Fibroblast of villous mesenchyme (primary cell): ENCODE measurements around the gene ZRANB1. TPM values are rescaled to one million over a fixed set of nuclear protein-coding genes. Genes with fewer than 3 reads are reported as not detected.

Source experiments
- DNase-seq: peaks from one replicate; pipeline ENCODE4 v3.0.0-alpha.2; 2010; ENCODE audit warnings: low read depth
- H3K4me3 ChIP-seq: 2 replicates; pipeline ENCODE4 v1.5.1; 2011; ENCODE audit warnings: low read depth, mild to moderate bottlenecking, low read length
- CTCF ChIP-seq: IDR thresholded peaks from 2 replicates; pipeline ENCODE4 v1.5.1; 2012; ENCODE audit warnings: low read depth, mild to moderate bottlenecking, low read length; ENCODE audit not compliant: insufficient read depth
- total RNA-seq: library from RNA; depleted of rRNA; stranded (reverse); fragments of >200 nt; gene quantifications from 2 replicates; pipeline ENCODE4 v1.2.3, GENCODE V29; 2012

The ZRANB1 gene
- total RNA-seq, 1 donor = 37.1 TPM

GRCh38 chr10:124996854-124997215, 54.9 kb downstream of the ZRANB1 start:
- no peak for TF ChIP-seq CTCF
- no peak for DNase-seq
- no peak overlapping the region for H3K4me3 ChIP-seq

- no peak for TF ChIP-seq CTCF
- no peak overlapping the region for H3K4me3 ChIP-seq
- no peak for DNase-seq
These were observed 55.4 kb downstream of the ZRANB1 start for GRCh38 chr10:124997306-124997705.

DNA sequence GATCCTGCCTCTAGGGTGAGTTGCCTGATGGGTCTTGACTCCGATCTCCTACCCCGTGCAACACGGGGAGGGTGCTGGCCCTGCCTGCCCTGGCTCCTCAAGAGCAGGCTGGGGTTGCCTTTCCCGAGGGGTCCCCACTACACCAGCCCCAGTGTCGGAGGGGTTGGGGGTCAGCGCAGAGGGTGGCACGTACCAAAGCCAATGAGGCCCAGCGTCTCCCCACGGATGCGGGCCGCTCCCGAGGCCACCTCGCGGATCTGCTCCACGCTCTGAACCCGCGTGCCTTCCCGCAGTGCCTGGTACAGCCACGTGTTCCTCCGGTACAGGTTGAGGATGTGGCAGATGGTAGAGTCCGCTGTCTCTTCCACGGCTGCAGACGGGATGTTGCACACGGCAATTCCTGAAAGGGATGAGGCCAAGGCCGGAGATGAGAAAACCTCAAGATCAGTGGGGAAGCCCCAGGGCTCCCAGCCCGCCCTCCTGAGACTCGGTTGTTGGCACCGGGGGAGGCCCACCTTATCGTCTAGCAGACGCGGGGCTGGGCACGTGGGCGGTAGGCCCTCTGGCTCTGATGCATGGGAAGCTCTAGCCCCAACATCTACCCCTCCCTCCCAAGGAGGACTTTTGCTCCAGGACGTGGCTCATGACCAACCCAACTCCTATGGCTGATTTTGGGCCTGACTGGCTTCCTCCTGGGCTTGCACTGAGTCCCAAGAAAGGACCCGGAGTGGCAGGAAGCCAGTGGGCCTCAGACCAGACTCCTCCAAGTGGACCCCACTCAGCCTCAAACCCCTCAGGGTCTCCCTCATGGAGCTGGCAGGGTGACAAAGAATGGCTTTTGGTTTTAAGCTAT, 56.1 kb downstream of the ZRANB1 start:
- DNase-seq = no peak
- H3K4me3 ChIP-seq = no peak overlapping the region
- no peak for TF ChIP-seq CTCF

DNA sequence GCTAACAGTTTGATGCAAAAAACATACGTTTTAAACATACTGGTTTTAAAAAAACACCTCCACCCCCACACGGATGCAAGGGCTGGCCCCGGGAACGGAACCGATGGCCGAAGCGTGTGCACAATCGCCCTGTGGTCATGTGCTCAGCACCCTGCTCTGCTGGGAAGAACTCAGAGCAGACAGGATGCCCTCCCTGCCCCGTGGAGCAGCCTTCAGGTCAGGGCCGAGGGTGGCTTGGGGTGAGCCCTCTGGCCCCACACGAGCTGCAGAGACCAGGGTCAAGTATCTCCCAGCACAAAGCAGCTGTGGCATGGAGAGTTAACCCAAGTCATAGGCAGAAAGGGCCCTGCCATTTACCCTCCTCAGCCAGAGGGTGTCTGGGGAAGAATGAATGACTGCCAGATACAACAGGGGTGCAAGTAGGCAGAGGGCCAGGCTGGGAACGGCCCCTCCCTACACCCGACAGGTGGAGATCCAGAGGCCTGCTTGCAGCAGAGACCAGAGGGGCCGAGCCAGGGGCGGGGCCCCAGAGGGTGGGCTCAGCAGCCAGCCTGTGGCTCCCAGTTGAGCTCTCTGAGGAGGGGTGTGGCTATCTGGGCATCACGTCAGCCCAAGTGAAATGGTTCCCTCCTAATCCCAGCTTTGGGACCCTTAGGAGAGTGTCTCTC, 56.8 kb downstream of the ZRANB1 start:
- no peak for TF ChIP-seq CTCF
- no peak overlapping the region for H3K4me3 ChIP-seq
- DNase-seq = no peak

GRCh38 chr10:124999433-125000365, 57.8 kb downstream of the ZRANB1 start:
- no peak for TF ChIP-seq CTCF
- peak; percentile 72 for DNase-seq

More at GRCh38 chr10:124999433-125000365, 57.8 kb downstream of the ZRANB1 start:
- no peak overlapping the region for H3K4me3 ChIP-seq
